ELF-1 (cell line): ENCODE measurements around the gene HAND1.

Source experiments
- DNase-seq: peaks from one replicate; pipeline ENCODE4 v3.0.0-alpha.2; 2016; ENCODE audit warnings: low read depth, low spot score

Gene HAND1

GRCh38 chr5:154506049-154506715, 28.2 kb upstream of the HAND1 start:
- DNase-seq = no peak

- DNase-seq = no peak
Measured at GRCh38 chr5:154505567-154505966, 27.5 kb upstream of the HAND1 start.

- no peak for DNase-seq
Measured at GRCh38 chr5:154503698-154504039, 25.6 kb upstream of the HAND1 start.

GRCh38 chr5:154502180-154502579, 24.2 kb upstream of the HAND1 start:
- DNase-seq = no peak

GRCh38 chr5:154501566-154501965, 23.5 kb upstream of the HAND1 start:
- no peak for DNase-seq

- no peak for DNase-seq
Measured at GRCh38 chr5:154498994-154499393, 21.0 kb upstream of the HAND1 start.

GRCh38 chr5:154498591-154498990, 20.6 kb upstream of the HAND1 start:
- DNase-seq = no peak

GRCh38 chr5:154494036-154494435, 16.0 kb upstream of the HAND1 start:
- DNase-seq = no peak

- DNase-seq = peak; percentile 59
Measured at GRCh38 chr5:154493274-154493673, 15.2 kb upstream of the HAND1 start.

GRCh38 chr5:154491941-154492340, 13.9 kb upstream of the HAND1 start:
- DNase-seq = peak; percentile 68

- DNase-seq = no peak
Measured at GRCh38 chr5:154487541-154487940, 9.5 kb upstream of the HAND1 start.

GRCh38 chr5:154486427-154486866, 8.4 kb upstream of the HAND1 start:
- peak; percentile 60 for DNase-seq

GRCh38 chr5:154485850-154486426, 7.9 kb upstream of the HAND1 start:
- no peak for DNase-seq

- DNase-seq = no peak
Measured at GRCh38 chr5:154485096-154485491, 7.1 kb upstream of the HAND1 start.

GRCh38 chr5:154484393-154485095, 6.5 kb upstream of the HAND1 start:
- DNase-seq = no peak

GRCh38 chr5:154483654-154484392, 5.8 kb upstream of the HAND1 start:
- peak; percentile 62 for DNase-seq

- peak; percentile 86 for DNase-seq
Measured at GRCh38 chr5:154482528-154483449, 4.8 kb upstream of the HAND1 start.

- DNase-seq = peak; percentile 51
Measured at GRCh38 chr5:154481584-154482381, 3.8 kb upstream of the HAND1 start.

- DNase-seq = no peak
Measured at GRCh38 chr5:154480847-154481246, 2.8 kb upstream of the HAND1 start.
